Renal cortical epithelial cell (primary cell): ENCODE measurements around the gene LIPG. TPM values are rescaled to one million over a fixed set of nuclear protein-coding genes. Genes with fewer than 3 reads are reported as not detected.
"Not testable (repeated sequence)": the region's sequence is repeated elsewhere in the genome, so short reads cannot be mapped to it uniquely, and the experiment has no call there.

ENCODE experiments used
- DNase-seq: peaks from one replicate; pipeline ENCODE4 v3.0.0-alpha.2; 2011; ENCODE audit warnings: low read depth
- total RNA-seq: library from RNA; depleted of rRNA; stranded (reverse); fragments of >200 nt; gene quantifications from 2 replicates; pipeline ENCODE4 v1.2.3, GENCODE V29; 2014

Gene LIPG
- total RNA-seq: 61.1 and 61.4 TPM in 2 replicates

GRCh38 chr18:49561289-49562193, at the start of gene LIPG:
Gene LIPG (plus strand): TSS chr18:49562057. CDS start chr18:49562309, 252 bp downstream.
- DNase-seq: peak; percentile 92

DNA sequence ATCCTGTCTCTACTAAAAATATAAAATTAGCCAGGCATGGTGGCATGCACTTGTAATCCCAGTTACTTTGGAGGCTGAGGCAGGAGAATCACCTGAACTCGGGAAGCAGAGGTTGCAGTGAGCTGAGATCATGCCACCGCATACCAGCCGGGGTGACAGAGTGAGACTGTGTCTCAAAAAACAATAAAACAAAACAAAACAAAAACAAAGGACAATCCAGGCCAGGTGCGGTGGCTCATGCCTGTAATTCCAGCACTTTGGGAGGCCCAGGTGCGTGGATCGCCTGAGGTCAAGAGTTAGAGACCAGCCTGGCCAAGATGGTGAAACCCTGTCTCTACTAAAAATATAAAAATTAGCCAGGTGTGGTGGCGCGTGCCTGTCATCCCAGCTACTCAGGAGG, 49.0 kb upstream of the LIPG start:
- not testable (repeated sequence) for DNase-seq

DNA sequence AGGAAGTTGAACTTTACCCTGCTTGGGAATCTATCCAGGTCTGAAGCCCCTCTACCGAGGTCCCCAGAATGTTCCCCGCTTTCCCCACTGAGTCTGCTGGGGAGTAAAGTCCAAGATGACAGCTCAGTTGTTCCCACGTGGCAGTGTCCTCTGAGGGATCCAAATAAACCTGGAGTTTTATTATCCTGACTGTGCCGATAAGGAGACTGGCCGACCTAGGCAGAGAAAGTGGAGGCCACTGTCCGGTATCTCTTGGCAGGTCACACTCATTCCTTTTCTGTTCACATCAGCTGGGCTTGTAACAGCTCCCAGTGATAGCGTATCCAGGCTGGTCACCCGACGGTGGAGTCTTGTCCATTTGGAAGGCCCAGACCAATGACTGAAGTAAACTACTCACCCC, 47.3 kb upstream of the LIPG start:
- no peak for DNase-seq

GRCh38 chr18:49515003-49515402, 46.9 kb upstream of the LIPG start:
- not testable (repeated sequence) for DNase-seq

DNA sequence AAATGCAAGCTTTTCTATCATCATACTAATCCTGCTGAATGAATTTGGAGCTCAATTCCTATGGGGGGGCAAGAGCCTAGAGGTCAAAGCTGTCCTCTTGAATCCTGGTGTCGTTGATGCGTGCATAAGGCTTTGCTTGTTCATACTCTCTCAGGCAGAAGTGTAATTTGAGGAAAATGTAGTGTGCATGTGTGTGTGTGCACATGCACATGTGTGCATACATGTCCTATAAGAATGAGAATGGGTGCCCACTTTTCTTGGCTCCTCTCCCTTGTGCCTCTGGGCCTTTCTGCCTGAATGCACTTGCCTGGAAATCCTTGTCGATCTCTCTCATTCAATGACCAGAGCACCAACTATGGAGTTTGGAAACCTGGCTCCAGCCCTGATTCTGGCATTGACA, 46.3 kb upstream of the LIPG start:
- no peak for DNase-seq

GRCh38 chr18:49517483-49517882, 44.4 kb upstream of the LIPG start:
- DNase-seq: no peak

DNA sequence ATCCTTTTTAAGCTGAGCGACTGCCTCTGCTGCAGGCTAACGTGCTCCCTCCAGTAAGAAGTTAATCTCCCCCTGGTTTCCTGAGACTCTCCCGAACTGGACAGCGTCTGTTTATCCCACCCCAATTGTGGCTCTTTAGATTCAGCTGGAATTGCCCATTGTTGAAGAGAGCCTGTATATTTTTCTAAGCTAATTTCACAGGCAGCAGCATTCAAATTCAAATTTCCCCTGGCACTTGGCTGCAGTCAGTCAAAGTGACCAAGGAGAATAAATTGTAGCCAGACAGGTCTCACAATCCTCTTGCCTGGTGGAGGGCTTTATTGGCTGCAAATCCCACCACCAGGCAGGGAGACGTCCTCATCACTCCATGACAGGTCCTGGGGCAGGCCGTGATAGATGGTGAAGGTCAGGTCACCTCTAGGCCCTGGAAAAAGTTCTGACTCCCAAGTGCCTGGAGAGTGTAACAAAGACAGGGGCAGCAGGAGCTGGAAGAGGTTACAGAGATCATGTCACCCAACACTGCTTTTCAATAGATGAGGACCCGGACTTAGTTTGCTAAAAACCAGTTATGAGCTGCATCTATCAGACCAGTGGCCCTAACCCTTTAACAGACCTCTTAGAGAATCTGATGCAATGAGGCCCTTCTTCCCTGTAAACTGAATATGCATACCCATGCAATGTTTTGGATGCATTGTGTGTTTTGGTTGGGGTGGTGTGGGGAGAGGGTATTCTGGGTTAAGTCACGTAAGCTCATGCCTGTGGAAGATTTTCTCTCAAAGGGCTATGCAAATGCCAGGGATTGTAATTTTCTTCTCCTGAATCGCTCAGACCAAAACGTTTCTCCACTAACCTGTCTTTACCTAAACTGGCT, 42.5 kb upstream of the LIPG start:
- DNase-seq: no peak

- DNase-seq: no peak
Observed at GRCh38 chr18:49520661-49521145, 41.2 kb upstream of the LIPG start.

- DNase-seq: no peak
Observed at GRCh38 chr18:49521216-49521835, 40.5 kb upstream of the LIPG start.

GRCh38 chr18:49523580-49524093, 38.2 kb upstream of the LIPG start:
- not testable (repeated sequence) for DNase-seq

DNA sequence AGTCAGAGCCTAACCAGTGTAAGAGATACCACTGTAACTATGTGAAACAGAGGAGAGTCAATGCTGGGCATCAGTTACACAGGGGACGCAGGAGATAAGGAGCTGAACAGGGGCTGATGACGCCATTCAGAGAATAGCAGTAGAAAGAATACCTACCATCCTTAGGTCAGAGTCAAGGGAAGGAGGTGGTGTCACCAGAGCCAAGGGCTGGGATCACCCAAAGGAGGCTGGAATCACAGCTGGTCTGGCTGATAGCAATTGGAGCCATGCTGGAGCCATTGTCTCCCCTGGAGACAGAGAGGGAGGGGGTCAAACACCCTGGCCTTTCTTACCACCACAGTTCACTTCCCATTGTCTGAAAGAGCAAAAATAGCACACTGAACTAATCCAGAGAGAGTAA, 37.5 kb upstream of the LIPG start:
- DNase-seq: no peak

DNA sequence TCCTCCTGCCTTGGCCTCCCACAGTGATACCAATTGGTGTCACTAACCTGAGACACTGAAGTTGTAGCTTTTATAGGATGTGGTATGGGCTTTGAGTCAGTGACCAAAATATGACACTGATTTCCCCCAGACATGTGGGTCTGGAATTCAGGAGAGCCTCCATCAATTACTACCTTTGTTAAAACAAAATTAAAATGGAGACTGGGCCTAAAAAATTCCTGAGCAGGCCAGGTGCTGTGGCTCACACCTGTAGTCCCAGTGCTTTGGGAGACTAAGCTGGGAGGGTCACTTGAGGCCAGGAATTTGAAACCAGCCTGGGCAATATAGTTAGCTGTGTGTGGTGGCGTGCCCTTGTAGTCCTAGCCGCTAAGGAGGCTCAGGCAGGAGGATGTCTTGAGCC, 36.9 kb upstream of the LIPG start:
- no peak for DNase-seq

DNA sequence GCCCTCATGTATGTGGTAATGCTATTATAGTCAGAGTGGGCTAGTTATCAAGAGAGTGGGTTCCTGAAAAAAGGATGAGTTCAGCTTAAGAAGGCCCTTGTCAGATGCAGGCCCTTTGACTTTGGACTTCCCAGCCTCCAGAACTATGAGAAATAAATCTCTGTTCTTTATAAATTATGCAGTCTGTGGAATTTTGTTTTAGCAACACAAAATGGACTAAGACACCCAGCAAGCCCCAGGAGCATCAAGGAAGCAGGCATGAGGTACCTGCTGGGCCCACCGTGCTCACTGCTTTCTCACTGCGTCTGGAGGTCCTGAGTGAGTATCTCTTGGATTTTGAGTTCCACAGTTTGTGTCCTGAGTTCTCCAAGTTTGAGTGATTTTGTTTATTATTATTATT, 35.9 kb upstream of the LIPG start:
- no peak for DNase-seq

- DNase-seq: no peak
Observed at GRCh38 chr18:49527631-49528327, 34.1 kb upstream of the LIPG start.

- DNase-seq: no peak
Observed at GRCh38 chr18:49529596-49529995, 32.3 kb upstream of the LIPG start.

GRCh38 chr18:49531678-49532153, 30.1 kb upstream of the LIPG start:
- no peak for DNase-seq

GRCh38 chr18:49534846-49535601, 26.8 kb upstream of the LIPG start:
- DNase-seq: no peak

- no peak for DNase-seq
Observed at GRCh38 chr18:49537232-49537896, 24.5 kb upstream of the LIPG start.

- DNase-seq: no peak
Observed at GRCh38 chr18:49544362-49544761, 17.5 kb upstream of the LIPG start.

GRCh38 chr18:49546278-49546677, 15.6 kb upstream of the LIPG start:
- DNase-seq: no peak
